ENCODE measurements around the gene ITPK1.

ITPK1 gene

GRCh38 chr14:93039649-93040315 is 75.9 kb downstream of the ITPK1 start:
- Histone ChIP-seq H3K27me3 (replicated peaks; ENCODE audit: insufficient read depth, low read length) (no peaks in the 10 kb centered on the region), H3K36me3 (replicated peaks; ENCODE audit: insufficient read depth, low read length) (no peaks in the 10 kb centered on the region), H3K9me2 (replicated peaks; ENCODE audit: insufficient read depth, low read length) (no peaks in the 10 kb centered on the region), H4K20me1 (ENCODE audit: insufficient read depth, low read length) (no peaks in the 10 kb centered on the region), H3K9ac (ENCODE audit: low read length) (no peak overlapping the region), H3K4me2 (ENCODE audit: low read depth, low read length) (no peak overlapping the region), H3K79me2 (ENCODE audit: low read length) (no peaks in the 10 kb centered on the region), H3F3A (ENCODE audit: insufficient read depth, low read length) (no peaks in the 10 kb centered on the region), H3K9me3 (replicated peaks; ENCODE audit: insufficient read depth, low read length) (no peaks in the 10 kb centered on the region), H2AFZ (ENCODE audit: low read length) (no peak overlapping the region), H3K27ac (ENCODE audit: low read length) (no peak overlapping the region), H3K4me1 (ENCODE audit: low read length) (no peaks in the 10 kb centered on the region), H3K4me3 (ENCODE audit: low read length) (no peak overlapping the region)
- no peak for TF ChIP-seq CTCF (IDR thresholded peaks at IDR 0.05; ENCODE audit: low read length)
- TF ChIP-seq EZH2 (optimal IDR thresholded peaks at IDR 0.05; ENCODE audit: low read depth, low read length): no peak
- TF ChIP-seq EZH2phosphoT487 (IDR thresholded peaks at IDR 0.05; ENCODE audit: low read length): no peak
- no peak for DNase-seq

DNA sequence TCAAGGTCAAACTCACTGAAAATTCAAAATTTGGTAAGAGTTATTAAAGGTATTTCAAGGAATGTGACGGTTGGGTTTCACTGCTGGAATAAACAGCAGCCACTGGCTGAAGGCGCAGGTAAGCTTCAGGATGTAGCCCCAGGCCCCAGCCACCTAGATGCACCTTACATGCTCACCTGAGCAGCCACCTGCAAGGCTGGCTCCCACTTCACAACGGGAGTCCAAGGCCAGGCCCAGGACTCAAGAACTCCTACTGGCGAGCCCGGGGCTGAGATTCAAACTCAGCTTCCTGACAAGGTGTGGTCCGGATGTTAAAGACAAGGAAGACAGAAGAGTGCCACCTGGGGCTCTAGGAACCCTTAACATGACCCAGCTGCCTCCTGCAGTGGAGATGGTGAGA is 78.4 kb downstream of the ITPK1 start:
- H3F3A ChIP-seq (ENCODE audit: insufficient read depth, low read length): no peaks in the 10 kb centered on the region

GRCh38 chr14:93036652-93037345 is 78.9 kb downstream of the ITPK1 start:
- Histone ChIP-seq H3K4me2 (ENCODE audit: low read depth, low read length) (no peak overlapping the region), H3K9ac (ENCODE audit: low read length) (no peak overlapping the region), H3K27ac (ENCODE audit: low read length) (no peak overlapping the region)

More for the DNA sequence above, 78.4 kb downstream of the ITPK1 start:
- Histone ChIP-seq H3K4me1 (ENCODE audit: low read length) (no peaks in the 10 kb centered on the region), H3K9me2 (replicated peaks; ENCODE audit: insufficient read depth, low read length) (no peaks in the 10 kb centered on the region), H3K9me3 (replicated peaks; ENCODE audit: insufficient read depth, low read length) (no peaks in the 10 kb centered on the region), H3K79me2 (ENCODE audit: low read length) (no peaks in the 10 kb centered on the region), H3K9ac (ENCODE audit: low read length) (no peak overlapping the region), H2AFZ (ENCODE audit: low read length) (no peak overlapping the region), H3K27me3 (replicated peaks; ENCODE audit: insufficient read depth, low read length) (no peaks in the 10 kb centered on the region), H3K36me3 (replicated peaks; ENCODE audit: insufficient read depth, low read length) (no peaks in the 10 kb centered on the region), H3K4me3 (ENCODE audit: low read length) (no peak overlapping the region), H3K4me2 (ENCODE audit: low read depth, low read length) (no peak overlapping the region), H4K20me1 (ENCODE audit: insufficient read depth, low read length) (no peaks in the 10 kb centered on the region), H3K27ac (ENCODE audit: low read length) (no peak overlapping the region)
- no peak for TF ChIP-seq EZH2 (optimal IDR thresholded peaks at IDR 0.05; ENCODE audit: low read depth, low read length)
- no peak for TF ChIP-seq CTCF (IDR thresholded peaks at IDR 0.05; ENCODE audit: low read length)
- TF ChIP-seq EZH2phosphoT487 (IDR thresholded peaks at IDR 0.05; ENCODE audit: low read length): no peak
- DNase-seq: no peak

More at GRCh38 chr14:93036652-93037345, 78.9 kb downstream of the ITPK1 start:
- no peaks in the 10 kb centered on the region for H3K9me3 ChIP-seq (replicated peaks; ENCODE audit: insufficient read depth, low read length)
- TF ChIP-seq CTCF (IDR thresholded peaks at IDR 0.05; ENCODE audit: low read length): no peak
- no peak for TF ChIP-seq EZH2phosphoT487 (IDR thresholded peaks at IDR 0.05; ENCODE audit: low read length)
- no peak for TF ChIP-seq EZH2 (optimal IDR thresholded peaks at IDR 0.05; ENCODE audit: low read depth, low read length)
- H3K27me3 ChIP-seq (replicated peaks; ENCODE audit: insufficient read depth, low read length): no peaks in the 10 kb centered on the region
- H3K9me2 ChIP-seq (replicated peaks; ENCODE audit: insufficient read depth, low read length): no peaks in the 10 kb centered on the region
- no peak overlapping the region for H3K4me3 ChIP-seq (ENCODE audit: low read length)
- DNase-seq: no peak
- no peaks in the 10 kb centered on the region for H3K4me1 ChIP-seq (ENCODE audit: low read length)
- no peak overlapping the region for H2AFZ ChIP-seq (ENCODE audit: low read length)
- no peaks in the 10 kb centered on the region for H3K36me3 ChIP-seq (replicated peaks; ENCODE audit: insufficient read depth, low read length)
- H3F3A ChIP-seq (ENCODE audit: insufficient read depth, low read length): no peaks in the 10 kb centered on the region
- no peaks in the 10 kb centered on the region for H4K20me1 ChIP-seq (ENCODE audit: insufficient read depth, low read length)
- no peaks in the 10 kb centered on the region for H3K79me2 ChIP-seq (ENCODE audit: low read length)
